HL-60 (cell line): ENCODE results near the gene DNAJB6.
A peak's percentile ranks its signal among the peaks of the same experiment; 100 is the strongest.

Source experiments
- DNase-seq, 2 experiments: peaks; one replicate each; pipeline ENCODE4 v3.0.0-alpha.2; 2010 to 2020; ENCODE audit warnings: low read depth in 1 of 2, low spot score in 1 of 2
- H3K27ac ChIP-seq: fragments of 250-450 bp; sonication (Bioruptor Pico); replicated peaks from 2 replicates; pipeline ENCODE4 v1.5.1; 2020; ENCODE audit warnings: mild to moderate bottlenecking, moderate library complexity
- H3K27me3 ChIP-seq: fragments of 250-450 bp; sonication (Bioruptor Pico); 2 replicates; pipeline ENCODE4 v1.5.1; 2021; ENCODE audit warnings: mild to moderate bottlenecking, moderate library complexity; ENCODE audit not compliant: insufficient read depth, poor library complexity, severe bottlenecking
- H3K4me3 ChIP-seq: replicated peaks from 2 replicates; pipeline ENCODE4 v1.5.1; 2011; ENCODE audit warnings: mild to moderate bottlenecking, control low read depth, low read length; ENCODE audit not compliant: insufficient read depth
- CTCF ChIP-seq: IDR thresholded peaks from one replicate; pipeline ENCODE4 v1.5.1; 2011; ENCODE audit warnings: low read length, control low read depth, inconsistent platforms; ENCODE audit not compliant: insufficient read depth
- GABPA ChIP-seq: IDR thresholded peaks from 2 replicates; pipeline ENCODE4 v1.6.1; 2012; ENCODE audit warnings: low read depth
- POLR2AphosphoS5 ChIP-seq: IDR thresholded peaks from 2 replicates; pipeline ENCODE4 v1.6.1; 2012; ENCODE audit warnings: low read depth
- REST ChIP-seq: IDR thresholded peaks from 2 replicates; pipeline ENCODE4 v1.6.1; 2012; ENCODE audit warnings: low read depth; ENCODE audit not compliant: insufficient replicate concordance
- SPI1 ChIP-seq: IDR thresholded peaks from 2 replicates; pipeline ENCODE4 v1.6.1; 2012; ENCODE audit warnings: low read depth, mild to moderate bottlenecking, borderline replicate concordance

DNAJB6 gene

GRCh38 chr7:157366722-157367121, 29.9 kb downstream of the DNAJB6 start:
- H3K27me3 ChIP-seq = no peaks in the 10 kb centered on the region
- H3K27ac ChIP-seq = no peak overlapping the region
- DNase-seq = no peak
- no peak for TF ChIP-seq POLR2AphosphoS5
- no peak overlapping the region for H3K4me3 ChIP-seq

- no peaks in the 10 kb centered on the region for H3K27me3 ChIP-seq
- no peak for DNase-seq
- no peak overlapping the region for H3K4me3 ChIP-seq
- H3K27ac ChIP-seq = no peak overlapping the region
- TF ChIP-seq REST (no peak), GABPA (no peak), CTCF (no peak), POLR2AphosphoS5 (no peak), SPI1 (no peak)
Observed at GRCh38 chr7:157368955-157369354, 32.2 kb downstream of the DNAJB6 start.

GRCh38 chr7:157370742-157371141, 33.9 kb downstream of the DNAJB6 start:
- H3K4me3 ChIP-seq = no peak overlapping the region
- no peak for DNase-seq
- no peaks in the 10 kb centered on the region for H3K27me3 ChIP-seq
- TF ChIP-seq REST (no peak), CTCF (no peak), SPI1 (no peak), GABPA (no peak)
- no peak overlapping the region for H3K27ac ChIP-seq

GRCh38 chr7:157371296-157371695, 34.5 kb downstream of the DNAJB6 start:
- Histone ChIP-seq H3K27me3 (no peaks in the 10 kb centered on the region), H3K27ac (no peak overlapping the region), H3K4me3 (no peak overlapping the region)
- TF ChIP-seq GABPA (no peak), CTCF (no peak), POLR2AphosphoS5 (0 out of 2 replicates have a peak, but pooled peaks have one; percentile 22), SPI1 (no peak), REST (no peak)
- no peak for DNase-seq
